ENCODE data around the gene LMAN2.
A peak's percentile ranks its signal among the peaks of the same experiment; 100 is the strongest.

The LMAN2 gene

GRCh38 chr5:177351392-177352329 is at the start of gene LMAN2:
Gene LMAN2, minus strand, starts transcription at chr5:177351668. Its CDS starts 21 bp downstream, at chr5:177351647.
- H3K9me3 ChIP-seq (ENCODE audit: control insufficient read depth, insufficient read depth, low read length): no peaks in the 10 kb centered on the region
- H3K36me3 ChIP-seq (ENCODE audit: control insufficient read depth, insufficient read depth, low read length): peaks cover 2% of the 10 kb centered on the region
- peaks cover 5% of the 10 kb centered on the region for H3K4me1 ChIP-seq (ENCODE audit: control insufficient read depth, insufficient read depth, low read length)
- H3K27me3 ChIP-seq (ENCODE audit: control insufficient read depth, insufficient read depth, low read length): peaks cover 5% of the 10 kb centered on the region
- peak within 1 kb of the TSS; percentile 97 for H3K4me3 ChIP-seq (ENCODE audit: low read depth, low read length)
- peak within 1 kb of the TSS; percentile 99 for H3K9ac ChIP-seq (ENCODE audit: low read depth, low read length)

GRCh38 chr5:177399997-177400868 is 48.8 kb upstream of the LMAN2 start, which contains the start of gene PFN3:
Gene PFN3, minus strand, starts transcription at chr5:177400661. Its CDS starts 85 bp downstream, at chr5:177400576.
- no peaks in the 10 kb centered on the region for H3K36me3 ChIP-seq (ENCODE audit: control insufficient read depth, insufficient read depth, low read length)
- no peak within 1 kb of the TSS for H3K9ac ChIP-seq (ENCODE audit: low read depth, low read length)
- no peaks in the 10 kb centered on the region for H3K9me3 ChIP-seq (ENCODE audit: control insufficient read depth, insufficient read depth, low read length)
- no peaks in the 10 kb centered on the region for H3K4me1 ChIP-seq (ENCODE audit: control insufficient read depth, insufficient read depth, low read length)
- H3K4me3 ChIP-seq (ENCODE audit: low read depth, low read length): peak within 1 kb of the TSS; percentile 31
- H3K27me3 ChIP-seq (ENCODE audit: control insufficient read depth, insufficient read depth, low read length): peaks cover 45% of the 10 kb centered on the region

GRCh38 chr5:177397875-177398390 is 46.5 kb upstream of the LMAN2 start:
- no peak overlapping the region for H3K4me3 ChIP-seq (ENCODE audit: low read depth, low read length)
- no peak overlapping the region for H3K9ac ChIP-seq (ENCODE audit: low read depth, low read length)
- H3K4me1 ChIP-seq (ENCODE audit: control insufficient read depth, insufficient read depth, low read length): no peaks in the 10 kb centered on the region
- no peaks in the 10 kb centered on the region for H3K9me3 ChIP-seq (ENCODE audit: control insufficient read depth, insufficient read depth, low read length)
- peaks cover 24% of the 10 kb centered on the region for H3K27me3 ChIP-seq (ENCODE audit: control insufficient read depth, insufficient read depth, low read length)
- H3K36me3 ChIP-seq (ENCODE audit: control insufficient read depth, insufficient read depth, low read length): no peaks in the 10 kb centered on the region

- H3K4me1 ChIP-seq (ENCODE audit: control insufficient read depth, insufficient read depth, low read length): peaks cover 2% of the 10 kb centered on the region
- H3K36me3 ChIP-seq (ENCODE audit: control insufficient read depth, insufficient read depth, low read length): no peaks in the 10 kb centered on the region
- peaks cover 13% of the 10 kb centered on the region for H3K27me3 ChIP-seq (ENCODE audit: control insufficient read depth, insufficient read depth, low read length)
- H3K9ac ChIP-seq (ENCODE audit: low read depth, low read length): no peak overlapping the region
- H3K4me3 ChIP-seq (ENCODE audit: low read depth, low read length): no peak overlapping the region
- H3K9me3 ChIP-seq (ENCODE audit: control insufficient read depth, insufficient read depth, low read length): no peaks in the 10 kb centered on the region
These were observed 45.3 kb upstream of the LMAN2 start for GRCh38 chr5:177396807-177397206.

GRCh38 chr5:177396078-177396477 is 44.6 kb upstream of the LMAN2 start:
- Histone ChIP-seq H3K4me1 (ENCODE audit: control insufficient read depth, insufficient read depth, low read length) (peaks cover 2% of the 10 kb centered on the region), H3K27me3 (ENCODE audit: control insufficient read depth, insufficient read depth, low read length) (peaks cover 9% of the 10 kb centered on the region), H3K36me3 (ENCODE audit: control insufficient read depth, insufficient read depth, low read length) (no peaks in the 10 kb centered on the region), H3K9me3 (ENCODE audit: control insufficient read depth, insufficient read depth, low read length) (no peaks in the 10 kb centered on the region), H3K9ac (ENCODE audit: low read depth, low read length) (no peak overlapping the region), H3K4me3 (ENCODE audit: low read depth, low read length) (no peak overlapping the region)

- H3K4me1 ChIP-seq (ENCODE audit: control insufficient read depth, insufficient read depth, low read length): peaks cover 6% of the 10 kb centered on the region
- no peak overlapping the region for H3K9ac ChIP-seq (ENCODE audit: low read depth, low read length)
- H3K9me3 ChIP-seq (ENCODE audit: control insufficient read depth, insufficient read depth, low read length): no peaks in the 10 kb centered on the region
- H3K27me3 ChIP-seq (ENCODE audit: control insufficient read depth, insufficient read depth, low read length): peaks cover 14% of the 10 kb centered on the region
- H3K36me3 ChIP-seq (ENCODE audit: control insufficient read depth, insufficient read depth, low read length): no peaks in the 10 kb centered on the region
- H3K4me3 ChIP-seq (ENCODE audit: low read depth, low read length): no peak overlapping the region
These were observed 42.5 kb upstream of the LMAN2 start for GRCh38 chr5:177393990-177394389.

- Histone ChIP-seq H3K4me3 (ENCODE audit: low read depth, low read length) (no peak overlapping the region), H3K9me3 (ENCODE audit: control insufficient read depth, insufficient read depth, low read length) (no peaks in the 10 kb centered on the region), H3K27me3 (ENCODE audit: control insufficient read depth, insufficient read depth, low read length) (peaks cover 16% of the 10 kb centered on the region), H3K4me1 (ENCODE audit: control insufficient read depth, insufficient read depth, low read length) (peaks cover 6% of the 10 kb centered on the region), H3K9ac (ENCODE audit: low read depth, low read length) (no peak overlapping the region), H3K36me3 (ENCODE audit: control insufficient read depth, insufficient read depth, low read length) (no peaks in the 10 kb centered on the region)
These were observed 41.8 kb upstream of the LMAN2 start for GRCh38 chr5:177393206-177393765.

- H3K36me3 ChIP-seq (ENCODE audit: control insufficient read depth, insufficient read depth, low read length): no peaks in the 10 kb centered on the region
- no peak overlapping the region for H3K9ac ChIP-seq (ENCODE audit: low read depth, low read length)
- no peaks in the 10 kb centered on the region for H3K9me3 ChIP-seq (ENCODE audit: control insufficient read depth, insufficient read depth, low read length)
- H3K27me3 ChIP-seq (ENCODE audit: control insufficient read depth, insufficient read depth, low read length): peaks cover 16% of the 10 kb centered on the region
- no peak overlapping the region for H3K4me3 ChIP-seq (ENCODE audit: low read depth, low read length)
- peaks cover 6% of the 10 kb centered on the region for H3K4me1 ChIP-seq (ENCODE audit: control insufficient read depth, insufficient read depth, low read length)
These were observed 41.3 kb upstream of the LMAN2 start for GRCh38 chr5:177392765-177393164.

GRCh38 chr5:177390363-177391300 is 39.2 kb upstream of the LMAN2 start:
- H3K4me3 ChIP-seq (ENCODE audit: low read depth, low read length): no peak overlapping the region
- H3K9ac ChIP-seq (ENCODE audit: low read depth, low read length): no peak overlapping the region
- H3K36me3 ChIP-seq (ENCODE audit: control insufficient read depth, insufficient read depth, low read length): no peaks in the 10 kb centered on the region

GRCh38 chr5:177389241-177390169 is 38.0 kb upstream of the LMAN2 start:
- Histone ChIP-seq H3K4me1 (ENCODE audit: control insufficient read depth, insufficient read depth, low read length) (peaks cover 6% of the 10 kb centered on the region), H3K9me3 (ENCODE audit: control insufficient read depth, insufficient read depth, low read length) (no peaks in the 10 kb centered on the region), H3K27me3 (ENCODE audit: control insufficient read depth, insufficient read depth, low read length) (peaks cover 16% of the 10 kb centered on the region), H3K9ac (ENCODE audit: low read depth, low read length) (no peak overlapping the region), H3K4me3 (ENCODE audit: low read depth, low read length) (no peak overlapping the region), H3K36me3 (ENCODE audit: control insufficient read depth, insufficient read depth, low read length) (no peaks in the 10 kb centered on the region)

More at GRCh38 chr5:177390363-177391300, 39.2 kb upstream of the LMAN2 start:
- Histone ChIP-seq H3K9me3 (ENCODE audit: control insufficient read depth, insufficient read depth, low read length) (no peaks in the 10 kb centered on the region), H3K4me1 (ENCODE audit: control insufficient read depth, insufficient read depth, low read length) (peaks cover 6% of the 10 kb centered on the region), H3K27me3 (ENCODE audit: control insufficient read depth, insufficient read depth, low read length) (peaks cover 16% of the 10 kb centered on the region)

Data from iPS-15b (cell line).